Fibroblast of lung (primary cell): ENCODE results near the gene RYR2.

Source experiments
- EZH2 ChIP-seq: IDR thresholded peaks from 2 replicates; pipeline ENCODE4 v1.5.1; 2012; ENCODE audit warnings: low read length, control low read depth, mild to moderate bottlenecking; ENCODE audit errors: missing control alignments
- TF ChIP-seq, protein P1 (sequence below), 2 donors: IDR thresholded peaks in 1 of 2; conservative IDR thresholded peaks in 1 of 2; 1 replicate in 1 of 2; 2 replicates in 1 of 2; pipeline ENCODE4 v1.5.1; 2011 to 2012; ENCODE audit warnings: low read length in 2 of 2, control low read depth in 1 of 2, inconsistent platforms in 1 of 2, low read depth in 1 of 2, mild to moderate bottlenecking in 1 of 2

DNA sequence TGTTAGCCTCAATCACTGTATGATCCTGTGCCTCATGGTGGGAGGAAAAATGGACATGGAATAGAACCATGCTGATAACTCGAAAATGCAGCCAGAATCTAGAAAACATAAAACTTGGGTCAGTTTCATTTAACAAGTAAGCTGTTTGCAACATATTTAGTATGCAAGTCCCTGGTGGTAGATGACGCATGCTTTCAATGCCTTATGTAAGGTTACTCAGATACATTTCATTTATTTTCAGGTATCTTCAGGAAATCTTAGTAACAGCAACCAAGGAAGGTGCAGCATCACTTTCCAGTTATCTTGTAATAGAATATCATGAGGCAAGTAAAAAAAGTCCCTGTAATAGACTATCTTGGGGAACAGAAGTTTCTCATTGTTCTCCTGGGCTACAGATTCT is 92.9 kb downstream of the RYR2 start:
- TF ChIP-seq, protein P1, sequence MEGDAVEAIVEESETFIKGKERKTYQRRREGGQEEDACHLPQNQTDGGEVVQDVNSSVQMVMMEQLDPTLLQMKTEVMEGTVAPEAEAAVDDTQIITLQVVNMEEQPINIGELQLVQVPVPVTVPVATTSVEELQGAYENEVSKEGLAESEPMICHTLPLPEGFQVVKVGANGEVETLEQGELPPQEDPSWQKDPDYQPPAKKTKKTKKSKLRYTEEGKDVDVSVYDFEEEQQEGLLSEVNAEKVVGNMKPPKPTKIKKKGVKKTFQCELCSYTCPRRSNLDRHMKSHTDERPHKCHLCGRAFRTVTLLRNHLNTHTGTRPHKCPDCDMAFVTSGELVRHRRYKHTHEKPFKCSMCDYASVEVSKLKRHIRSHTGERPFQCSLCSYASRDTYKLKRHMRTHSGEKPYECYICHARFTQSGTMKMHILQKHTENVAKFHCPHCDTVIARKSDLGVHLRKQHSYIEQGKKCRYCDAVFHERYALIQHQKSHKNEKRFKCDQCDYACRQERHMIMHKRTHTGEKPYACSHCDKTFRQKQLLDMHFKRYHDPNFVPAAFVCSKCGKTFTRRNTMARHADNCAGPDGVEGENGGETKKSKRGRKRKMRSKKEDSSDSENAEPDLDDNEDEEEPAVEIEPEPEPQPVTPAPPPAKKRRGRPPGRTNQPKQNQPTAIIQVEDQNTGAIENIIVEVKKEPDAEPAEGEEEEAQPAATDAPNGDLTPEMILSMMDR (conservative IDR thresholded peaks at IDR 0.05 in 1 of 2, IDR thresholded peaks at IDR 0.05 in 1 of 2; ENCODE audit: low read depth in 1 of 2, low read length in 2 of 2), result no peak
- no peak for TF ChIP-seq EZH2
